Astrocyte (in vitro differentiated cells and primary cell): ENCODE measurements around the gene RPL10A. TPM values are rescaled to one million over a fixed set of nuclear protein-coding genes. Genes with fewer than 3 reads are reported as not detected.
A peak's percentile ranks its signal among the peaks of the same experiment; 100 is the strongest.

Source experiments
- DNase-seq: peaks from one replicate; pipeline ENCODE4 v3.0.0-alpha.2; 2010; ENCODE audit warnings: low read depth
- FAIRE-seq: peaks from 2 replicates; lab custom pipeline; 2011; peaks lifted over from hg19 to GRCh38; lab: Jason Lieb, UNC
- H2AFZ ChIP-seq: 2 replicates; pipeline ENCODE4 v1.6.0; 2012; ENCODE audit warnings: low read depth, low read length, inconsistent platforms
- H3K27ac ChIP-seq: 2 replicates; pipeline ENCODE4 v1.5.1; 2011; ENCODE audit warnings: low read depth, low read length, inconsistent platforms
- H3K27me3 ChIP-seq: 2 replicates; pipeline ENCODE4 v1.6.0; 2011; ENCODE audit warnings: low read length, inconsistent platforms; ENCODE audit not compliant: insufficient read depth
- H3K36me3 ChIP-seq: 2 replicates; pipeline ENCODE4 v1.5.1; 2011; ENCODE audit warnings: low read length, inconsistent platforms; ENCODE audit not compliant: insufficient read depth
- H3K4me1 ChIP-seq: 2 replicates; pipeline ENCODE4 v1.5.1; 2011; ENCODE audit warnings: low read length, inconsistent platforms; ENCODE audit not compliant: insufficient read depth
- H3K4me2 ChIP-seq: 2 replicates; pipeline ENCODE4 v1.6.0; 2012; ENCODE audit warnings: low read length, inconsistent platforms
- H3K4me3 ChIP-seq: 2 replicates; pipeline ENCODE4 v1.5.1; 2011; ENCODE audit warnings: low read depth, mild to moderate bottlenecking, low read length, inconsistent platforms; ENCODE audit not compliant: insufficient read depth
- H3K79me2 ChIP-seq: 2 replicates; pipeline ENCODE4 v1.6.0; 2012; ENCODE audit warnings: mild to moderate bottlenecking, low read length, inconsistent platforms; ENCODE audit not compliant: insufficient read depth
- H3K9ac ChIP-seq: 2 replicates; pipeline ENCODE4 v1.6.0; 2012; ENCODE audit warnings: mild to moderate bottlenecking, low read length, inconsistent platforms
- H3K9me3 ChIP-seq: 2 replicates; pipeline ENCODE4 v1.5.1; 2012; ENCODE audit warnings: low read depth, mild to moderate bottlenecking, low read length, inconsistent platforms; ENCODE audit not compliant: insufficient read depth
- H4K20me1 ChIP-seq: 2 replicates; pipeline ENCODE4 v1.6.0; 2012; ENCODE audit warnings: low read length, inconsistent platforms; ENCODE audit not compliant: insufficient read depth
- H3K27ac Mint-ChIP-seq: one replicate; pipeline ENCODE4 v1.8.0; 2021; ENCODE audit warnings: mild to moderate bottlenecking, mixed read lengths; ENCODE audit not compliant: unreplicated experiment
- H3K27me3 Mint-ChIP-seq: one replicate; pipeline ENCODE4 v1.8.0; 2021; ENCODE audit warnings: low read depth, mixed read lengths; ENCODE audit not compliant: unreplicated experiment
- H3K36me3 Mint-ChIP-seq: one replicate; pipeline ENCODE4 v1.8.0; 2021; ENCODE audit warnings: low read depth, mixed read lengths; ENCODE audit not compliant: unreplicated experiment
- H3K4me1 Mint-ChIP-seq: one replicate; pipeline ENCODE4 v1.8.0; 2021; ENCODE audit warnings: low read depth, mixed read lengths; ENCODE audit not compliant: unreplicated experiment
- H3K4me3 Mint-ChIP-seq: one replicate; pipeline ENCODE4 v1.8.0; 2021; ENCODE audit warnings: mild to moderate bottlenecking, moderate library complexity, mixed read lengths; ENCODE audit not compliant: unreplicated experiment
- H3K9me3 Mint-ChIP-seq: one replicate; pipeline ENCODE4 v1.8.0; 2021; ENCODE audit warnings: mild to moderate bottlenecking, mixed read lengths; ENCODE audit not compliant: unreplicated experiment
- EZH2 ChIP-seq: IDR thresholded peaks from 2 replicates; pipeline ENCODE4 v1.6.1; 2012; ENCODE audit warnings: mild to moderate bottlenecking, low read length, inconsistent platforms; ENCODE audit not compliant: insufficient read depth
- total RNA-seq: library from RNA; stranded (reverse); gene quantifications from 2 replicates; pipeline ENCODE4 v1.2.1, GENCODE V29; 2021
- TF ChIP-seq, protein P1 (sequence below): IDR thresholded peaks from 2 replicates; pipeline ENCODE4 v1.5.1; 2011; ENCODE audit warnings: low read depth, mild to moderate bottlenecking, inconsistent platforms, low read length, moderate library complexity; ENCODE audit not compliant: insufficient read depth

The RPL10A gene
- total RNA-seq, 1 donor from 2014 or later, result 887 TPM

GRCh38 chr6:35481226-35481625 is 13.0 kb downstream of the RPL10A start:
- H3K36me3 Mint-ChIP-seq, result peaks cover 13% of the 10 kb centered on the region
- H3K4me3 Mint-ChIP-seq, result no peak overlapping the region
- H3K27ac Mint-ChIP-seq, result no peak overlapping the region
- no peak overlapping the region for H3K4me2 ChIP-seq
- no peak overlapping the region for H2AFZ ChIP-seq
- H3K4me3 ChIP-seq, result no peak overlapping the region
- no peak overlapping the region for H3K9ac ChIP-seq
- H3K9me3 ChIP-seq, result no peaks in the 10 kb centered on the region
- H3K36me3 ChIP-seq, result peaks cover 10% of the 10 kb centered on the region
- no peaks in the 10 kb centered on the region for H3K27me3 Mint-ChIP-seq
- H3K4me1 Mint-ChIP-seq, result peaks cover 13% of the 10 kb centered on the region
- TF ChIP-seq EZH2, result no peak
- TF ChIP-seq, protein P1, sequence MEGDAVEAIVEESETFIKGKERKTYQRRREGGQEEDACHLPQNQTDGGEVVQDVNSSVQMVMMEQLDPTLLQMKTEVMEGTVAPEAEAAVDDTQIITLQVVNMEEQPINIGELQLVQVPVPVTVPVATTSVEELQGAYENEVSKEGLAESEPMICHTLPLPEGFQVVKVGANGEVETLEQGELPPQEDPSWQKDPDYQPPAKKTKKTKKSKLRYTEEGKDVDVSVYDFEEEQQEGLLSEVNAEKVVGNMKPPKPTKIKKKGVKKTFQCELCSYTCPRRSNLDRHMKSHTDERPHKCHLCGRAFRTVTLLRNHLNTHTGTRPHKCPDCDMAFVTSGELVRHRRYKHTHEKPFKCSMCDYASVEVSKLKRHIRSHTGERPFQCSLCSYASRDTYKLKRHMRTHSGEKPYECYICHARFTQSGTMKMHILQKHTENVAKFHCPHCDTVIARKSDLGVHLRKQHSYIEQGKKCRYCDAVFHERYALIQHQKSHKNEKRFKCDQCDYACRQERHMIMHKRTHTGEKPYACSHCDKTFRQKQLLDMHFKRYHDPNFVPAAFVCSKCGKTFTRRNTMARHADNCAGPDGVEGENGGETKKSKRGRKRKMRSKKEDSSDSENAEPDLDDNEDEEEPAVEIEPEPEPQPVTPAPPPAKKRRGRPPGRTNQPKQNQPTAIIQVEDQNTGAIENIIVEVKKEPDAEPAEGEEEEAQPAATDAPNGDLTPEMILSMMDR, result no peak
- H3K4me1 ChIP-seq, result peaks cover 19% of the 10 kb centered on the region
- no peaks in the 10 kb centered on the region for H3K27me3 ChIP-seq
- FAIRE-seq, result no peak
- no peaks in the 10 kb centered on the region for H3K9me3 Mint-ChIP-seq
- DNase-seq, result no peak
- H4K20me1 ChIP-seq, result peaks cover 69% of the 10 kb centered on the region
- H3K79me2 ChIP-seq, result peaks cover 39% of the 10 kb centered on the region
- H3K27ac ChIP-seq, result no peak overlapping the region

- Mint-ChIP-seq H3K27me3 (no peaks in the 10 kb centered on the region), H3K36me3 (peaks cover 10% of the 10 kb centered on the region), H3K4me1 (peaks cover 24% of the 10 kb centered on the region), H3K9me3 (no peaks in the 10 kb centered on the region), H3K27ac (no peak overlapping the region), H3K4me3 (no peak overlapping the region)
- no peak overlapping the region for H3K9ac ChIP-seq
- no peaks in the 10 kb centered on the region for H3K27me3 ChIP-seq
- H2AFZ ChIP-seq, result no peak overlapping the region
- DNase-seq (no peak), FAIRE-seq (no peak)
- H3K9me3 ChIP-seq, result no peaks in the 10 kb centered on the region
- H4K20me1 ChIP-seq, result peaks cover 64% of the 10 kb centered on the region
- peaks cover 10% of the 10 kb centered on the region for H3K36me3 ChIP-seq
- H3K79me2 ChIP-seq, result peaks cover 58% of the 10 kb centered on the region
- no peak overlapping the region for H3K27ac ChIP-seq
- no peak for TF ChIP-seq EZH2
- TF ChIP-seq, protein P1, result no peak
- H3K4me1 ChIP-seq, result peaks cover 32% of the 10 kb centered on the region
- H3K4me2 ChIP-seq, result no peak overlapping the region
- no peak overlapping the region for H3K4me3 ChIP-seq
Measured at GRCh38 chr6:35483062-35483461, 14.9 kb downstream of the RPL10A start.

- peak overlapping the region; percentile 53 for H3K27ac Mint-ChIP-seq
- FAIRE-seq, result no peak
- H3K9me3 ChIP-seq, result no peaks in the 10 kb centered on the region
Measured at GRCh38 chr6:35483490-35483889, 15.3 kb downstream of the RPL10A start.

More at GRCh38 chr6:35483490-35483889, 15.3 kb downstream of the RPL10A start:
- TF ChIP-seq, protein P1, result no peak
- no peak for TF ChIP-seq EZH2
- no peaks in the 10 kb centered on the region for H3K9me3 Mint-ChIP-seq
- peaks cover 10% of the 10 kb centered on the region for H3K36me3 Mint-ChIP-seq
- Histone ChIP-seq H4K20me1 (peaks cover 61% of the 10 kb centered on the region), H3K27ac (no peak overlapping the region), H3K4me2 (no peak overlapping the region), H3K4me1 (peaks cover 37% of the 10 kb centered on the region), H3K27me3 (no peaks in the 10 kb centered on the region), H3K79me2 (peaks cover 62% of the 10 kb centered on the region), H3K36me3 (peaks cover 10% of the 10 kb centered on the region), H2AFZ (no peak overlapping the region), H3K9ac (no peak overlapping the region), H3K4me3 (no peak overlapping the region)
- H3K27me3 Mint-ChIP-seq, result no peaks in the 10 kb centered on the region
- H3K4me1 Mint-ChIP-seq, result peaks cover 28% of the 10 kb centered on the region
- no peak for DNase-seq
- H3K4me3 Mint-ChIP-seq, result no peak overlapping the region
